ENCODE results near the gene NTRK2.

The NTRK2 gene

GRCh38 chr9:84817038-84817437 is 147.5 kb downstream of the NTRK2 start:
- DNase-seq (ENCODE audit: low read depth in 2 of 2), result no peak

GRCh38 chr9:84818791-84819190 is 149.3 kb downstream of the NTRK2 start:
- DNase-seq (ENCODE audit: low read depth in 2 of 2), result no peak

GRCh38 chr9:84819491-84819991 is 150.0 kb downstream of the NTRK2 start:
- DNase-seq (ENCODE audit: low read depth in 2 of 2), result no peak

DNA sequence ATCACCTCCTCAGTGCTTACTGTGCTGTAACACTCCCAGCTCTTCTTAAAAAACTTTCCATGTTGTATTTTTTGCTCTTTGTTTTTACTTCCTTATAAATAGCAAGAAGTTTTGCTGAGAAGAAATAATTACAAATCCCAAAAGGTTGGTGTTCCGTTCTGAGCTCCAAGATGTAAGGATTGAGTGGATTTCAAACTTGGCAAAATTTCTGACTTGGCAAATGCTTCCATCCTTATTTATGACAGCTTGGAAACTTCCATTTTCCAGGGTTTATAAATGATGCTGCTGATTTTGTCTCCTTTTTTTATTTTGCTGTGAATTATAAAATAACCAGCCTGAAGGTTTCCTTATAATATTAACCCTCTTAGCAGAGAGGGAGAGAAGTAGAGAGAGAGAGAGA is 151.9 kb downstream of the NTRK2 start:
- DNase-seq (ENCODE audit: low read depth in 2 of 2), result no peak

GRCh38 chr9:84822589-84823233 is 153.2 kb downstream of the NTRK2 start:
- DNase-seq (ENCODE audit: low read depth in 2 of 2), result no peak

DNA sequence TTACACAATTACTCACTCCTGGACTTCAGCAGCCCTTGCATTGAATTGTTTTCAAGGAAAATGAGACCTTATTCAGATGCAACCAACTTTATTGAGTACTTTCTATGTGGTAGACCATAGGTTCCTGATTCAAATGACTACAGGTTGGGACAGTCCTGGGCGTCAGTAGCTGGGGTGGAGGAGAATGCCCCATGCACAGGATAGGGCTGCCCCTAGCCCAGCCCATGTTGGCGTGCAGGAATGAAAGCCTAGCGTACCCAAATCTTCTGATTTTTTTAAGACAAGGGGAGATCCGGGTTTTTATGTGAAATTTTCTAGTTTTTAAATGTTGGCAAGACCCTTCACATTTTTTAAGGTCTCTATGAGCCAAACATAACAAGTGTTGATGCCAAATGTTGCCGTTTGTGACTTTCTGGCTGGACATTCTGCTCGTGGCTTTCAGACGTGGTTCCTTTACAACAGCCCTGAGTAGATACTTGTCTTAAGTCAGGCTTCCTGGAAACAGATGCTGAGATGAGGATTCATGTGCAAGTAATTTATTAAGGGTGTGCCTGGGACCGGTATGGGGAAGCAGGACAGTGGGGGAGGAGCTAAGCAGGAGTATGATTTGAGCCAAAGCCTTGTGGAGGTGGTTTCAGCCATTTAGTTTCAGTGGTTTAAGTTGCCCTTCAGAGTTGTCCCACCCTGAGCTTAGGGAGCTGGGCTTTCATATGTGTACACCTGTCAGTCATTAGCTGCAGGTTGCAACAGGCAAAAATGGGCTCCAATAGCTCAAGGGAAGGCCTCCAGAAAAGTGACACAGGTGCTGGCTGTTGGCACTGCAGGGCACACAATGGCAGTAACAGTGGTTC is 154.1 kb downstream of the NTRK2 start:
- no peak for DNase-seq (ENCODE audit: low read depth in 2 of 2)

DNA sequence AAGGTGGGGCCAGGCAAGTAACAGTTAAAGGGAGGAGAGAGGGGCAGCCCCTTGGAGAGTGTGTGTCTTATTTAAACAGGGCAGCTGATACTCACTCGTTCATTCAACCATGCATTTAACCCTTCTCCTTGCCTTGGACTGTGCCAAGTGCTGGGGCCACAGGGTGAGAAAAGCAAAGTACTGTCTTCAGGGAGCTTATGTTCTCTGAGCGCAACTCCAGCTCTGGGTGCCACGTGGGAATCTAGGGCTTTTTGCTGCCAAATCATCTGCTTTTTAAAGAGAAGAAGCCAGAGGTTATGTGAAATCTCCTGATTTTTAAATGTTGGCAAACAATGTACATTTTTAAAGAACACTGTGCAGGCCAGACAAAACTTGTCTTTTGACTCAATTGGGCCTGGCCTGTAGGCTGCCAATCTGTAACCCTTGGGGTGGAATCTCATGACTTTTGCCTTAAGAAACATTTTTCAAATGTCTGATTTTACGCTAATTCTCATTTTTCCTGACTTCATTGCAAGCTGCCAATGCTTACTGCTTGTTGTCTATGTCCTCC is 157.8 kb downstream of the NTRK2 start:
- no peak for DNase-seq (ENCODE audit: low read depth in 2 of 2)

GRCh38 chr9:84828046-84828445 is 158.5 kb downstream of the NTRK2 start:
- DNase-seq (ENCODE audit: low read depth in 2 of 2), result no peak

DNA sequence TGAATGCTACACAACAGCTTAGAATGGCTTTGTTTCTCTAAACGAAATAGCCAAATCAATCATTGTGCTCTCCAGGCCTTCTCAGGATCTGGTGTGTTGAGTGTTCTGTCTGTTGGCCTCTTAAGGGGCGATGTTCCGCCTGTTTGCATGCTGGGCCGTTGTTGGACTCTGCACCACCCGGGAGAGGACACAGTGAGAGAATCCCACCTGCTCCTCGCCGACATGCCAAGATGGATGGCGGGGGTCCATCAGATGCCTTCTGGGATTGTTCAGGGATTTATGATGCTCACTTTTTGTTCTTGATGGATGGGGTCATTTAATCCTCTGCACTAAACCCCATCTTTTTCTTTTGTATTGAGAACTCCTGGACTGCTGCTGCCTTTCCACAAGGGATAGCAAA is 159.9 kb downstream of the NTRK2 start:
- DNase-seq (ENCODE audit: low read depth in 2 of 2), result no peak

GRCh38 chr9:84829997-84830696 is 160.6 kb downstream of the NTRK2 start:
- DNase-seq (ENCODE audit: low read depth in 2 of 2), result no peak

GRCh38 chr9:84831377-84831776 is 161.8 kb downstream of the NTRK2 start:
- DNase-seq (ENCODE audit: low read depth in 2 of 2), result no peak

- no peak for DNase-seq (ENCODE audit: low read depth in 2 of 2)
Observed at GRCh38 chr9:84832453-84832852, 162.9 kb downstream of the NTRK2 start.

- DNase-seq (ENCODE audit: low read depth in 2 of 2), result no peak
Observed at GRCh38 chr9:84834426-84834825, 164.9 kb downstream of the NTRK2 start.

DNA sequence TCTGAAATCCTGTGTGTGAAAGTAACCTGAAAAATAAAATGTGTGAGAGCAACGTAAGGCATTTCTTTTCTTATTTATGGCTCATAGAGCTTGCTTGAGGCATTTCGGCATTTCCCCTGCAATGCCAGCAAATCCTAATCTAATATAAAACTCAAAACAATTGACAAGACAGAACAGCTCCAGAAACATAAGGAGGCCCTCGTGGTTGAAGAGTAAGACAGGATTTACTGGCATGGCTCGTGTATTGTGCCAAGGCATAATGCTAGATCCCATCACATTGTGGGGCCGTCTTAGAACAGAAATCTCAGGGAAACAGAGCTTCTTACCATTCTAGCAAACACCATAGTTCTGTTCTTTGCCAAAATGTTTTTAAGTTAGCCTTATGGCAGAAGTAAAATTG is 166.2 kb downstream of the NTRK2 start:
- no peak for DNase-seq (ENCODE audit: low read depth in 2 of 2)

DNA sequence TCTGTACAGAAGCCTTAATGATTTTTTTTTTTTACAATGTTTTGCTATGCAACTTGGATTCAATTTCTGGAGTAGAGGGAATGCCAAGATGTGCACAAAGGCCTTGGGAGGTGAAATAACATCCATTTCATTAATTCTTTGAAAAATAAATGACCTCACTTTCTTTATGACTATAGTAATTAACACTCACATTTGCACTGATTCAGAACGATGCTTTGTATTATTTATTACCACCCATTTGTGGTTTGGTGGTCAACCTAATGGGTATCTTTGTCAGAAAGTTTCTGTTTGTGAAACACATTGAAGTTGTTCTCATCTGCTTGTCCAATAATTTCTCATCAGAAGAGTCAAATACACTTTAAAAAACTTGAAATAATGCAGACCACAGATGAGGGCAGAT is 169.3 kb downstream of the NTRK2 start:
- no peak for DNase-seq (ENCODE audit: low read depth in 2 of 2)

GRCh38 chr9:84839541-84839940 is 170.0 kb downstream of the NTRK2 start:
- no peak for DNase-seq (ENCODE audit: low read depth in 2 of 2)

- DNase-seq (ENCODE audit: low read depth in 2 of 2), result no peak
Observed at GRCh38 chr9:84841931-84842330, 172.4 kb downstream of the NTRK2 start.

GRCh38 chr9:84843175-84843824 is 173.8 kb downstream of the NTRK2 start:
- no peak for DNase-seq (ENCODE audit: low read depth in 2 of 2)

- no peak for DNase-seq (ENCODE audit: low read depth in 2 of 2)
Observed at GRCh38 chr9:84845956-84846900, 176.7 kb downstream of the NTRK2 start.

DNA sequence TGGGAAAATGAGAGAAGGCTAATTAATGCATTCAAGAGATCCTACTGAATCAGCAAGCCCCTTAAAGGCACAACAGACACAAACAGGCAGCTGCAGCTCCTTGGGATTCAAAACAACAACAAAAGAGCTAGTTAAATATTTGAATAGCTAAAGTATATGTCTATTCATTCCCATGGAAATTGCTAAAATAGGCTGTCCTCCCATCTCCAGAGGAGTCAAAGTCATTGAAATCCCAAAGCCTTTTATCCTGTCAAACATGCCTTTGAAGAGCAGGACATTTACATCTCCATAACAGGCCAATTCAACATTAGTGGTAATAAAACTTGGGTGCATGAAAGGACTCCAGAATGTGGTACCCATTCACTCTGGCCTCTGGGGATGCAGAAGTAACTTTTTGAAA is 177.4 kb downstream of the NTRK2 start:
- DNase-seq (ENCODE audit: low read depth in 2 of 2), result no peak

DNA sequence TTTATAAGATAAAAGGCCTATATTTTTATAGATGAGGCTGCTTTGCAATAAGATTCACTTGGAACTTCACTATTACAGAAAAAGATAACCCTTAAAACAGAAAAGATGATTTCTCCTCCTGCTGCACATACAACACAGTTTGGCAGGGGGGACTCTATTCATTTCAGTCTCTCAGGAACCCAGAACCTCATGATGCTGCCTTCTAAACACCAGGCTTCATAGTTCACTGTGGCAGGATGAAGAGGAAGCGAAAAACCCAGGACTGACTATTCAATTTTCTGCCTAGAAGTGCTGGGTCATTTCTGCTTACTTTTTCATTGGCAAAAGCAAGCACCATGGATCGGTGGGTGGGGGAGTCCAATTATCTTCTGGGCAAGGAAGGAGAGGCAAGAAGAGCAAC is 179.5 kb downstream of the NTRK2 start:
- DNase-seq (ENCODE audit: low read depth in 2 of 2), result no peak
